GM23338 (cell line): Measurements from ENCODE around the gene STK24.

Experiments
- CTCF ChIP-seq, 2 experiments: fragments of 200-600 bp in 1 of 2; sonication (generic) in 1 of 2; conservative IDR thresholded peaks; 2 replicates each; pipeline versions ENCODE4 v1.5.1 to v1.6.1; 2016 to 2017; ENCODE audit warnings: antibody characterized with exemption in 2 of 2, low read depth in 2 of 2, mild to moderate bottlenecking in 2 of 2, moderate library complexity in 1 of 2
- EZH2 ChIP-seq: fragments of 200-600 bp; sonication (generic); IDR thresholded peaks from one replicate; pipeline ENCODE4 v1.8.0; 2017; ENCODE audit warnings: antibody characterized with exemption, mild to moderate bottlenecking, low read depth; ENCODE audit not compliant: unreplicated experiment
- POLR2AphosphoS5 ChIP-seq: IDR thresholded peaks from 2 replicates; pipeline ENCODE4 v1.6.1; 2016; ENCODE audit warnings: antibody characterized with exemption, low read depth

GRCh38 chr13:98439896-98440295 is 137.0 kb downstream of the STK24 start:
- TF ChIP-seq CTCF (conservative IDR thresholded peaks at IDR 0.05; ENCODE audit: low read depth in 2 of 2) (no peak), POLR2AphosphoS5 (no peak), EZH2 (no peak)
